AG04450 (cell line): ENCODE data around the gene DHRS1. TPM values are rescaled to one million over a fixed set of nuclear protein-coding genes. Genes with fewer than 3 reads are reported as not detected.

Experiments used
- CTCF ChIA-PET: fragments of 300-600, 350-600 bp; formaldehyde crosslinking; extraction: SDS; loops from one replicate; lab custom pipeline; 2022; ENCODE audit warnings: antibody characterized with exemption, inconsistent platforms; lab: Charles Lee
- POLR2A ChIA-PET: fragments of 350-600 bp; formaldehyde crosslinking; extraction: SDS; loops from one replicate; lab custom pipeline; 2021; ENCODE audit warnings: antibody characterized with exemption, inconsistent platforms; lab: Yijun Ruan, JAX
- DNase-seq: peaks from one replicate; pipeline ENCODE4 v3.0.0-alpha.2; 2011; ENCODE audit warnings: low read depth, low spot score
- H3K27ac ChIP-seq: one replicate; pipeline ENCODE4 v1.5.1; 2012; ENCODE audit warnings: low read depth, low read length, control low read depth
- H3K27me3 ChIP-seq: one replicate; pipeline ENCODE4 v1.6.0; 2012; ENCODE audit warnings: low read length; ENCODE audit not compliant: control insufficient read depth, insufficient read depth
- H3K4me3 ChIP-seq: 2 replicates; pipeline ENCODE4 v1.5.1; 2011; ENCODE audit warnings: mild to moderate bottlenecking, low read depth, low read length, control low read depth
- H3K9me3 ChIP-seq: 2 replicates; pipeline ENCODE4 v1.5.1; 2012; ENCODE audit warnings: low read length; ENCODE audit not compliant: control insufficient read depth, insufficient read depth
- CTCF ChIP-seq: IDR thresholded peaks from 2 replicates; pipeline ENCODE4 v1.5.1; 2011; ENCODE audit warnings: low read depth, low read length, control low read depth, inconsistent platforms
- polyA plus RNA-seq: library from polyadenylated mRNA; depleted of rRNA; stranded (reverse); fragments of >200 nt; gene quantifications from 2 replicates; pipeline ENCODE4 v1.2.3, GENCODE V29; 2011

Gene DHRS1
- polyA plus RNA-seq, 1 experiment, result 33.8 TPM

GRCh38 chr14:24260780-24261157 lies 38.8 kb downstream of the DHRS1 start:
- ChIA-PET CTCF (interaction anchor here (1.1 kb wide), 1 partner anchor 47 kb away, joined by 3 read pairs; the partner anchor contains the start of gene CIDEB), POLR2A (no interaction called here)
- H3K27me3 ChIP-seq, result no peaks in the 10 kb centered on the region
- H3K9me3 ChIP-seq, result no peaks in the 10 kb centered on the region
- H3K4me3 ChIP-seq, result no peak overlapping the region
- no peak for DNase-seq
- no peak for TF ChIP-seq CTCF
- H3K27ac ChIP-seq, result no peak overlapping the region

DNA sequence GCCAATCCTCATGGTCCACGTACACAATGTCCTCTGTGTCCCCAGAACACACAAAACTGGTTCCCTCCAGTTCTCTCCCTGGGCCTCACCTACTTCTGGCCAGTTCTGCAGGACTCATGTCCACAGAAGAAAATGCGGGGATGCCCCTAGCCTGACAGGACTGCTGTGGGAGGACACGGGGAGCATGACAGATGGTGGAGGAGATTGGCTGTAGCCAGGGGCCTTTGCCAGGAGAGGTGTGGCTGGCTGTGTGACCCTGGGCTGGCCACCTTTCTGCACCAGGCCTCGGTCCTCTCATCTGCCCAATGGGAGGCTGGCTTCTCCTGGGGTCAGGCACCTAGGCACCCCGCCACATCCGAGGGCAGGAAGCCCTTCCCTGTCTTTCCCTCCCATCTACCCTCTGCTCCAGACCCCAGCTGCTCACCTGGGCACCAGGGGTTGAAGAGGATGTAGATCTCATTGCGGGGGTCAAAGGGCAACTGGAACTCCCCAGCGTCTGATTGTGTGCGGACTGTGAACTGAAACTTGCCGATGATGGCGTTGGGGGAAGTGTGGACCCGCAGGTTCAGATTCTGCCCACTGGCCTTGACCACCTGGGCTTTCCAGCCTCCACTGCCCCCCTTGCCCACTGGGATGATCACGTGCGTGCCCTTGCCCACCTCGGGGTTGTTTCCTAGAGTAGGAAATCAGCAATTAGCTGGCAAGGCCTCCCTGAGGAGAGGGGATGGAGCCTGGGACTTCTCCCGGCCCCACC lies 39.4 kb downstream of the DHRS1 start:
- Histone ChIP-seq H3K9me3 (no peaks in the 10 kb centered on the region), H3K27me3 (no peaks in the 10 kb centered on the region), H3K4me3 (no peak overlapping the region), H3K27ac (no peak overlapping the region)
- ChIA-PET POLR2A (interaction anchor here (1.2 kb wide), 1 partner anchor 11 kb away, joined by 4 read pairs; the partner anchor contains the start of gene RABGGTA), CTCF (interaction anchor here (1.1 kb wide), 1 partner anchor 48 kb away, joined by 3 read pairs; the partner anchor contains the start of gene CIDEB)
- no peak for TF ChIP-seq CTCF
- no peak for DNase-seq

DNA sequence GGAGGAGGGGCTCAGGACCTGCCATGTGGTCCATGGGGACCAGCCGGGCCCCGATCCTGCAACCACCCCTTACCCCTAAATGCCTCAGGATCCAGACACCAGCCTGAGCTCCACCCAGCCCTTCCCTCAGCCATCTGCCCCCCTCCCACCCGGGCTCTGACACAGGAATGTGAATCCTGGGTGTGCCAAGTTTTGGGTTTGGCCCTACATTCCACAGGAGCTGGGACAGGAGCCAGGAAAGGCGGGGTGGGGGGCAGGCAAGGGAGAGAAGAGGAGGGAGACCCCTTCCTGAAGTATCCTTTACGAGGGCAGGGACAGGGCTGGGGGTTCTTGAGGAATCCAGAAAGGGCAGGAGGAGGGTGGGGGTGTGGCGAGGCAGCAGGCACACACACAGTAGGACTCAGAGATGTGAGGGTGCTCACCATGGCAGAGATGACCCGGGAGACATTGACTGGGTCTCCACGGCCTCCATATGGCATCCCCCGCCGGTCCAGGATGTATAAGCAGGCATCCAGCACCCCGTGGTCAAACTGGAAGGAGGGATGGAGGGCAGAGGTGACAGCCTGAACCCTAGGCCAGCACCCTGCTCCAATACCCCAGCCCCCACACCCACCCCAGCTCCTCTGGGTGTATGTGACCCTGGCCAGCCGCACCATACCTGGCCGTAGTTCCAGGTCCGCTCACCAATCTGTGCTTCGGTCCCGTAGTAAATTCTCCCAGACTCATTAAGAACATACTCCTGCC lies 40.1 kb downstream of the DHRS1 start:
- Histone ChIP-seq H3K27ac (no peak overlapping the region), H3K27me3 (no peaks in the 10 kb centered on the region), H3K9me3 (no peaks in the 10 kb centered on the region), H3K4me3 (no peak overlapping the region)
- POLR2A ChIA-PET, result interaction anchor here (0.7 to 1.2 kb wide), 3 partner anchors 12 to 170 kb away, joined by 3 to 4 read pairs (median 4); partner anchors contain the start of genes KHNYN, RABGGTA and TINF2
- CTCF ChIA-PET, result no interaction called here
- TF ChIP-seq CTCF, result no peak
- DNase-seq, result no peak

DNA sequence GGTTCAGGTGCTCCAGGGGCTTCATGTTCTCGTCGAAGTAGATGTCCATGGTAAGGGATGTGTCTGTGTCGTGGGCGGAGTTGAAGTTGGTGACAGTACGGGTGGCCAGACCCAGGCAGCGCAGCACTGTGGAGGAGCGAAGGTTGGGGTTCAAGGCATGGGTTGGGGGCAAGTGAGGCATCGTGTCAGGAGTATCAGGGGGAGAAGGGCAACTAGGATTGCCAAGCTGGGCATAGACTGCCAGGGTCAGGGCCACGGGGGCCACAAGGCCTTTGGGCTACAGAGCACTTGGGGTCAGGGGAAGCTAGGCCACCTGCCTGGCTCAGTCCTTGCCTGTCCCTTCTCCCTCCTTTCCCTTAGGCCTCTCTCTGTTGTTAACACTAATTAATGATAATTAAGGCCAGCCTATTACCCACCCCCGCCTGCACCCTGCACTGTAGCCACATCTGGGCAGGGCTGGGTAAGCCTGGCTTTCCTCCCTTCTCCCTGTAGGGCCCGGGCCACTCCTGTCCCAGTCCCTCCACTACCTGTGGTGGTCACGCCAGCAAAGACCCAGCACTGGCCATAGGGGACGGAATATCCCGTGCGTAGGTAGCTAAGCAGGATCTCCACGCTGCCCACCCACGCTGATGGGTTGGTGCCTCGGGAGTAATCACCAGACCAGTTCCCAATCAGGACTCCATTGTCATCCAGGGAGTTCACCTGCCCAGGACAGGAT lies 40.9 kb downstream of the DHRS1 start:
- POLR2A ChIA-PET, result interaction anchor here (0.9 to 1.2 kb wide), 2 partner anchors 13 to 17 kb away, joined by 4 read pairs; partner anchors contain the start of genes RABGGTA and TINF2
- Histone ChIP-seq H3K27me3 (no peaks in the 10 kb centered on the region), H3K4me3 (no peak overlapping the region), H3K27ac (no peak overlapping the region), H3K9me3 (no peaks in the 10 kb centered on the region)
- no peak for DNase-seq
- CTCF ChIA-PET, result no interaction called here
- no peak for TF ChIP-seq CTCF
